GM12891 (cell line): ENCODE data around the gene NDUFC2.

ENCODE experiments used
- PAX5 ChIP-seq: IDR thresholded peaks from 2 replicates; pipeline ENCODE4 v1.6.1; 2011; ENCODE audit warnings: low read length, moderate library complexity, mild to moderate bottlenecking; ENCODE audit not compliant: insufficient read depth, severe bottlenecking
- POLR2A ChIP-seq: IDR thresholded peaks from 2 replicates; pipeline ENCODE4 v1.6.1; 2011; ENCODE audit warnings: low read depth, low read length, control low read depth
- POLR2AphosphoS5 ChIP-seq: IDR thresholded peaks from 2 replicates; pipeline ENCODE4 v1.6.1; 2011; ENCODE audit warnings: low read depth, low read length, control low read depth
- POU2F2 ChIP-seq: IDR thresholded peaks from 2 replicates; pipeline ENCODE4 v1.6.1; 2011; ENCODE audit warnings: low read depth, mild to moderate bottlenecking, control low read depth, low read length, moderate library complexity
- SPI1 ChIP-seq: IDR thresholded peaks from 2 replicates; pipeline ENCODE4 v1.6.1; 2011; ENCODE audit warnings: low read depth, low read length, control low read depth
- TAF1 ChIP-seq: IDR thresholded peaks from 2 replicates; pipeline ENCODE4 v1.6.1; 2011; ENCODE audit warnings: low read depth, low read length, control low read depth

GRCh38 chr11:78040691-78041379 lies 38.8 kb downstream of the NDUFC2 start:
- TF ChIP-seq POLR2A (no peak), POLR2AphosphoS5 (no peak), SPI1 (no peak), TAF1 (no peak), POU2F2 (no peak), PAX5 (no peak)
